BLaER1 treated with 17β-estradiol and CSF1 and Interleukin-3, amounts not matched to agents 10 nM and 100 nM (cell line): ENCODE data around the gene DIP2C.

Experiments used
- H3K27ac ChIP-seq, 11 experiments: shearing (Covaris generic); formaldehyde crosslinking; 2 replicates each; pipeline ENCODE4 v1.8.1; 2022
- H3K27me3 ChIP-seq, 11 experiments: shearing (Covaris generic); formaldehyde crosslinking; 2 replicates each; pipeline ENCODE4 v1.8.1; 2022
- H3K36me3 ChIP-seq, 11 experiments: shearing (Covaris generic); formaldehyde crosslinking; 2 replicates each; pipeline ENCODE4 v1.8.1; 2022
- H3K4me1 ChIP-seq, 10 experiments: shearing (Covaris generic); formaldehyde crosslinking; 2 replicates each; pipeline ENCODE4 v1.8.1; 2022
- H3K4me2 ChIP-seq, 11 experiments: shearing (Covaris generic); formaldehyde crosslinking; 2 replicates each; pipeline ENCODE4 v1.8.1; 2022
- H3K4me3 ChIP-seq, 10 experiments: shearing (Covaris generic); formaldehyde crosslinking; 2 replicates each; pipeline ENCODE4 v1.8.1; 2022
- H3K9ac ChIP-seq, 11 experiments: shearing (Covaris generic); formaldehyde crosslinking; 2 replicates each; pipeline ENCODE4 v1.8.1; 2022
- H3K9me3 ChIP-seq, 11 experiments: shearing (Covaris generic); formaldehyde crosslinking; replicated peaks in 1 of 11; 2 replicates each; pipeline ENCODE4 v1.8.1; 2022
- H4K20me1 ChIP-seq, 11 experiments: shearing (Covaris generic); formaldehyde crosslinking; 2 replicates each; pipeline ENCODE4 v1.8.1; 2022
- Cebpa-rat ChIP-seq, 11 experiments: shearing (Covaris generic); IDR thresholded peaks; 2 replicates each; pipeline ENCODE4 v1.8.1; 2022

Gene DIP2C

GRCh38 chr10:248307-248706 lies 441.2 kb downstream of the DIP2C start:
- Histone ChIP-seq H3K4me2 (no peak overlapping the region), H3K27me3 (no peaks in the 10 kb centered on the region), H3K4me1 (no peaks in the 10 kb centered on the region), H3K4me3 (no peak overlapping the region), H3K9ac (no peak overlapping the region), H4K20me1 (no peaks in the 10 kb centered on the region), H3K36me3 (peaks cover 63 to 98% (median 84%) of the 10 kb centered on the region in 11 experiments), H3K9me3 (no peaks in the 10 kb centered on the region), H3K27ac (no peak overlapping the region)
- TF ChIP-seq Cebpa-rat (IDR thresholded peaks at IDR 0.05), result no peak

- no peak overlapping the region for H3K4me3 ChIP-seq
- no peaks in the 10 kb centered on the region for H3K4me1 ChIP-seq
- no peaks in the 10 kb centered on the region for H3K9me3 ChIP-seq
- no peak for TF ChIP-seq Cebpa-rat (IDR thresholded peaks at IDR 0.05)
- no peak overlapping the region for H3K27ac ChIP-seq
- peaks cover 63 to 98% (median 83%) of the 10 kb centered on the region in 11 experiments for H3K36me3 ChIP-seq
- H3K27me3 ChIP-seq, result no peaks in the 10 kb centered on the region
- no peaks in the 10 kb centered on the region for H4K20me1 ChIP-seq
- H3K9ac ChIP-seq, result no peak overlapping the region
- no peak overlapping the region for H3K4me2 ChIP-seq
Observed at GRCh38 chr10:247480-247879, 442.0 kb downstream of the DIP2C start.

- H3K9ac ChIP-seq, result no peak overlapping the region
- H4K20me1 ChIP-seq, result no peaks in the 10 kb centered on the region
- no peak overlapping the region for H3K4me2 ChIP-seq
- TF ChIP-seq Cebpa-rat (IDR thresholded peaks at IDR 0.05), result no peak
- H3K27me3 ChIP-seq, result no peaks in the 10 kb centered on the region
- peaks cover 66 to 98% (median 83%) of the 10 kb centered on the region in 11 experiments for H3K36me3 ChIP-seq
- H3K9me3 ChIP-seq, result no peaks in the 10 kb centered on the region
- no peak overlapping the region for H3K4me3 ChIP-seq
- no peak overlapping the region for H3K27ac ChIP-seq
- no peaks in the 10 kb centered on the region for H3K4me1 ChIP-seq
Observed at GRCh38 chr10:246431-246830, 443.0 kb downstream of the DIP2C start.

- H4K20me1 ChIP-seq, result no peaks in the 10 kb centered on the region
- H3K27me3 ChIP-seq, result no peaks in the 10 kb centered on the region
- peaks cover 57 to 98% (median 81%) of the 10 kb centered on the region in 11 experiments for H3K36me3 ChIP-seq
- H3K4me3 ChIP-seq, result no peak overlapping the region
- H3K27ac ChIP-seq, result no peak overlapping the region
- no peak overlapping the region for H3K9ac ChIP-seq
- no peak for TF ChIP-seq Cebpa-rat (IDR thresholded peaks at IDR 0.05)
- H3K9me3 ChIP-seq, result no peaks in the 10 kb centered on the region
- H3K4me1 ChIP-seq, result no peaks in the 10 kb centered on the region
- H3K4me2 ChIP-seq, result no peak overlapping the region
Observed at GRCh38 chr10:244227-244626, 445.2 kb downstream of the DIP2C start.

- H3K4me3 ChIP-seq, result no peak overlapping the region
- H3K4me1 ChIP-seq, result no peaks in the 10 kb centered on the region
- no peak overlapping the region for H3K4me2 ChIP-seq
- no peak for TF ChIP-seq Cebpa-rat (IDR thresholded peaks at IDR 0.05)
- no peaks in the 10 kb centered on the region for H3K9me3 ChIP-seq
- peaks cover 44 to 98% (median 73%) of the 10 kb centered on the region in 11 experiments for H3K36me3 ChIP-seq
- no peaks in the 10 kb centered on the region for H4K20me1 ChIP-seq
- H3K27ac ChIP-seq, result no peak overlapping the region
- no peak overlapping the region for H3K9ac ChIP-seq
- H3K27me3 ChIP-seq, result no peaks in the 10 kb centered on the region
Observed at GRCh38 chr10:241966-242643, 447.4 kb downstream of the DIP2C start.

- Histone ChIP-seq H3K36me3 (peaks cover 39 to 98% (median 71%) of the 10 kb centered on the region in 11 experiments), H3K27ac (no peak overlapping the region), H3K4me1 (no peaks in the 10 kb centered on the region), H3K9me3 (no peaks in the 10 kb centered on the region), H4K20me1 (no peaks in the 10 kb centered on the region), H3K4me2 (no peak overlapping the region), H3K9ac (no peak overlapping the region), H3K4me3 (no peak overlapping the region), H3K27me3 (no peaks in the 10 kb centered on the region)
- TF ChIP-seq Cebpa-rat (IDR thresholded peaks at IDR 0.05), result no peak
Observed at GRCh38 chr10:241451-241850, 448.0 kb downstream of the DIP2C start.

- Histone ChIP-seq H3K27me3 (no peaks in the 10 kb centered on the region), H3K4me1 (peaks cover 0 to 9% (median 0%) of the 10 kb centered on the region in 10 experiments; a peak in 2 of 20 replicates), H3K4me2 (no peak overlapping the region), H3K9ac (no peak overlapping the region), H3K27ac (no peak overlapping the region), H3K9me3 (no peaks in the 10 kb centered on the region), H3K36me3 (peaks cover 30 to 75% (median 54%) of the 10 kb centered on the region in 11 experiments), H3K4me3 (no peak overlapping the region), H4K20me1 (peaks cover 0 to 4% (median 0%) of the 10 kb centered on the region in 11 experiments; a peak in 5 of 22 replicates)
- no peak for TF ChIP-seq Cebpa-rat (IDR thresholded peaks at IDR 0.05)
Observed at GRCh38 chr10:239109-239508, 450.4 kb downstream of the DIP2C start.

- peaks cover 0 to 9% (median 0%) of the 10 kb centered on the region in 10 experiments; a peak in 2 of 20 replicates for H3K4me1 ChIP-seq
- H3K27ac ChIP-seq, result no peak overlapping the region
- H3K4me2 ChIP-seq, result no peak overlapping the region
- H4K20me1 ChIP-seq, result peaks cover 0 to 4% (median 0%) of the 10 kb centered on the region in 11 experiments; a peak in 5 of 22 replicates
- H3K9me3 ChIP-seq, result no peaks in the 10 kb centered on the region
- no peak overlapping the region for H3K4me3 ChIP-seq
- H3K9ac ChIP-seq, result no peak overlapping the region
- no peaks in the 10 kb centered on the region for H3K27me3 ChIP-seq
- no peak for TF ChIP-seq Cebpa-rat (IDR thresholded peaks at IDR 0.05)
- peaks cover 15 to 46% (median 33%) of the 10 kb centered on the region in 11 experiments; a peak in 21 of 22 replicates for H3K36me3 ChIP-seq
Observed at GRCh38 chr10:235915-236314, 453.6 kb downstream of the DIP2C start.

- no peak for TF ChIP-seq Cebpa-rat (IDR thresholded peaks at IDR 0.05)
- H3K27ac ChIP-seq, result no peak overlapping the region
- peaks cover 0 to 4% (median 0%) of the 10 kb centered on the region in 11 experiments; a peak in 5 of 22 replicates for H4K20me1 ChIP-seq
- H3K36me3 ChIP-seq, result peaks cover 7 to 35% (median 28%) of the 10 kb centered on the region in 11 experiments; a peak in 20 of 22 replicates
- no peaks in the 10 kb centered on the region for H3K9me3 ChIP-seq
- no peak overlapping the region for H3K9ac ChIP-seq
- peaks cover 0 to 9% (median 0%) of the 10 kb centered on the region in 10 experiments; a peak in 2 of 20 replicates for H3K4me1 ChIP-seq
- no peak overlapping the region for H3K4me3 ChIP-seq
- H3K4me2 ChIP-seq, result no peak overlapping the region
- no peaks in the 10 kb centered on the region for H3K27me3 ChIP-seq
Observed at GRCh38 chr10:234708-235406, 454.6 kb downstream of the DIP2C start.
